ENCODE data around the gene ERAL1. TPM values are rescaled to one million over a fixed set of nuclear protein-coding genes. Genes with fewer than 3 reads are reported as not detected.

The ERAL1 gene
- total RNA-seq, 120 experiments from 2014 or later = 32.0 to 63.5 (median 45.6) TPM

Small RNA genes within 50 kb of the gene (microRNA-seq; reads per million reads assigned to microRNA genes)
- 0 reads per million in 43 experiments for gene MIR451B

Other genes with a start within 250 kb of the ERAL1 start
- gene RSKR, start 240.8 kb upstream of the ERAL1 start, total RNA-seq = 100 to 1,000 TPM in 32 of 120 experiments, 10 to 100 TPM in 88; 41.6 to 215 (median 83.8) TPM
- gene BLTP2, start 209.9 kb upstream of the ERAL1 start, total RNA-seq = 100 to 1,000 TPM; 115 to 212 (median 151) TPM
- gene SDF2, start 193.1 kb upstream of the ERAL1 start, total RNA-seq = 10 to 100 TPM; 29.5 to 53.4 (median 38.5) TPM
- 100 to 1,000 TPM in 8 of 120 experiments, 10 to 100 TPM in 112; 72.1 to 118 (median 86.9) TPM for gene SUPT6H, start 192.8 kb upstream of the ERAL1 start, total RNA-seq
- 10 to 100 TPM in 2 of 120 experiments, 1 to 10 TPM in 118; 2.1 to 11.7 (median 5.2) TPM for gene PROCA1, start 143.1 kb upstream of the ERAL1 start, total RNA-seq
- 10 to 100 TPM; 12.0 to 55.8 (median 25.0) TPM for gene RAB34, start 137.1 kb upstream of the ERAL1 start, total RNA-seq
- 100 to 1,000 TPM; 343 to 754 (median 490) TPM for gene RPL23A, start 135.0 kb upstream of the ERAL1 start, total RNA-seq
- gene TLCD1, start 128.8 kb upstream of the ERAL1 start, total RNA-seq = 10 to 100 TPM in 16 of 120 experiments, 1 to 10 TPM in 104; 2.0 to 22.8 (median 6.6) TPM
- gene NEK8, start 126.2 kb upstream of the ERAL1 start, total RNA-seq = 1 to 10 TPM in 118 of 120 experiments, under 1 TPM in 2; 0.96 to 5.8 (median 2.4) TPM
- 10 to 100 TPM; 16.6 to 92.5 (median 39.5) TPM for gene TRAF4, start 111.0 kb upstream of the ERAL1 start, total RNA-seq
- gene FAM222B, start 12.2 kb upstream of the ERAL1 start, total RNA-seq = 10 to 100 TPM; 17.4 to 36.2 (median 25.3) TPM
- 100 to 1,000 TPM in 84 of 120 experiments, 10 to 100 TPM in 36; 50.7 to 182 (median 108) TPM for gene FLOT2, start 42.7 kb downstream of the ERAL1 start, total RNA-seq
- 10 to 100 TPM in 61 of 120 experiments, 1 to 10 TPM in 59; 5.9 to 22.5 (median 10.1) TPM for gene DHRS13, start 48.1 kb downstream of the ERAL1 start, total RNA-seq
- 10 to 100 TPM; 32.6 to 65.4 (median 44.1) TPM for gene PHF12, start 96.5 kb downstream of the ERAL1 start, total RNA-seq
- 10 to 100 TPM; 10.5 to 57.6 (median 32.5) TPM for gene SEZ6, start 151.0 kb downstream of the ERAL1 start, total RNA-seq
- gene PIPOX, start 188.1 kb downstream of the ERAL1 start, total RNA-seq = 10 to 100 TPM in 67 of 120 experiments, 1 to 10 TPM in 53; 3.8 to 24.7 (median 10.6) TPM

Measured in dorsolateral prefrontal cortex (tissue), 118 donors.